Measurements from ENCODE around the gene NDFIP1.

The NDFIP1 gene

GRCh38 chr5:142109331-142110045 lies 909 bp downstream of the NDFIP1 start:
- TF ChIP-seq CTCF (conservative IDR thresholded peaks at IDR 0.05; ENCODE audit: low read length) = no peak
- H3K4me3 ChIP-seq (ENCODE audit: low read length) = peak overlapping the region; percentile 80
- DNase-seq (ENCODE audit: low read depth) = peak; percentile 36

- TF ChIP-seq CTCF (conservative IDR thresholded peaks at IDR 0.05; ENCODE audit: low read length) = peak; percentile 23; the same call in 1 of the 2 replicates
- peak; percentile 52 for DNase-seq (ENCODE audit: low read depth)
- H3K4me3 ChIP-seq (ENCODE audit: low read length) = peak overlapping the region; percentile 80
Observed at GRCh38 chr5:142110046-142110531, 1.5 kb downstream of the NDFIP1 start.

GRCh38 chr5:142110988-142111687 lies 2.6 kb downstream of the NDFIP1 start:
- no peak for DNase-seq (ENCODE audit: low read depth)
- H3K4me3 ChIP-seq (ENCODE audit: low read length) = peak overlapping the region; percentile 6; the same call in 1 of the 2 replicates
- TF ChIP-seq CTCF (conservative IDR thresholded peaks at IDR 0.05; ENCODE audit: low read length) = no peak

- H3K4me3 ChIP-seq (ENCODE audit: low read length) = no peak overlapping the region
- no peak for TF ChIP-seq CTCF (conservative IDR thresholded peaks at IDR 0.05; ENCODE audit: low read length)
- DNase-seq (ENCODE audit: low read depth) = no peak
Observed at GRCh38 chr5:142114687-142115086, 6.1 kb downstream of the NDFIP1 start.

GRCh38 chr5:142115937-142116614 lies 7.5 kb downstream of the NDFIP1 start:
- DNase-seq (ENCODE audit: low read depth) = peak; percentile 43
- H3K4me3 ChIP-seq (ENCODE audit: low read length) = no peak overlapping the region
- TF ChIP-seq CTCF (conservative IDR thresholded peaks at IDR 0.05; ENCODE audit: low read length) = no peak

GRCh38 chr5:142117579-142118151 lies 9.1 kb downstream of the NDFIP1 start:
- TF ChIP-seq CTCF (conservative IDR thresholded peaks at IDR 0.05; ENCODE audit: low read length) = no peak
- no peak for DNase-seq (ENCODE audit: low read depth)
- H3K4me3 ChIP-seq (ENCODE audit: low read length) = no peak overlapping the region
